Measurements from ENCODE around the gene PTBP2.

PTBP2 gene

GRCh38 chr1:96721416-96722160 lies at the start of gene PTBP2:
PTBP2 (plus strand) TSS chr1:96721784; CDS start chr1:96721865, 81 bp downstream.
- peak; percentile 54 for DNase-seq (ENCODE audit: low read depth)

GRCh38 chr1:96674915-96675314 lies 46.7 kb upstream of the PTBP2 start:
- DNase-seq (ENCODE audit: low read depth): no peak

- no peak for DNase-seq (ENCODE audit: low read depth)
Observed at GRCh38 chr1:96682056-96682455, 39.5 kb upstream of the PTBP2 start.

GRCh38 chr1:96683931-96684330 lies 37.7 kb upstream of the PTBP2 start:
- DNase-seq (ENCODE audit: low read depth): no peak

GRCh38 chr1:96684744-96685143 lies 36.8 kb upstream of the PTBP2 start:
- DNase-seq (ENCODE audit: low read depth): no peak

- DNase-seq (ENCODE audit: low read depth): no peak
Observed at GRCh38 chr1:96688767-96689166, 32.8 kb upstream of the PTBP2 start.

GRCh38 chr1:96695954-96696353 lies 25.6 kb upstream of the PTBP2 start:
- DNase-seq (ENCODE audit: low read depth): no peak

- no peak for DNase-seq (ENCODE audit: low read depth)
Observed at GRCh38 chr1:96698342-96698983, 23.1 kb upstream of the PTBP2 start.

GRCh38 chr1:96703186-96703585 lies 18.4 kb upstream of the PTBP2 start:
- no peak for DNase-seq (ENCODE audit: low read depth)

GRCh38 chr1:96707023-96707422 lies 14.6 kb upstream of the PTBP2 start:
- DNase-seq (ENCODE audit: low read depth): no peak

- DNase-seq (ENCODE audit: low read depth): no peak
Observed at GRCh38 chr1:96708482-96708881, 13.1 kb upstream of the PTBP2 start.

- DNase-seq (ENCODE audit: low read depth): no peak
Observed at GRCh38 chr1:96710708-96711477, 10.7 kb upstream of the PTBP2 start.

GRCh38 chr1:96713649-96714048 lies 7.9 kb upstream of the PTBP2 start:
- DNase-seq (ENCODE audit: low read depth): no peak

GRCh38 chr1:96714881-96715280 lies 6.7 kb upstream of the PTBP2 start:
- no peak for DNase-seq (ENCODE audit: low read depth)

GRCh38 chr1:96715482-96715881 lies 6.1 kb upstream of the PTBP2 start:
- no peak for DNase-seq (ENCODE audit: low read depth)

- DNase-seq (ENCODE audit: low read depth): no peak
Observed at GRCh38 chr1:96721053-96721415, 550 bp upstream of the PTBP2 start.

- DNase-seq (ENCODE audit: low read depth): peak; percentile 49
Observed at GRCh38 chr1:96722161-96722922, 758 bp downstream of the PTBP2 start.

GRCh38 chr1:96722958-96723357 lies 1.4 kb downstream of the PTBP2 start:
- no peak for DNase-seq (ENCODE audit: low read depth)

- no peak for DNase-seq (ENCODE audit: low read depth)
Observed at GRCh38 chr1:96723377-96723776, 1.8 kb downstream of the PTBP2 start.

- no peak for DNase-seq (ENCODE audit: low read depth)
Observed at GRCh38 chr1:96723936-96724335, 2.4 kb downstream of the PTBP2 start.

GRCh38 chr1:96727860-96728259 lies 6.3 kb downstream of the PTBP2 start:
- no peak for DNase-seq (ENCODE audit: low read depth)

- no peak for DNase-seq (ENCODE audit: low read depth)
Observed at GRCh38 chr1:96730574-96731298, 9.2 kb downstream of the PTBP2 start.

All from fibroblast of the conjunctiva (primary cell).